ENCODE results near the gene PDP2.

PDP2 gene

GRCh38 chr16:66903544-66904427, 23.5 kb downstream of the PDP2 start:
- no peak for DNase-seq (ENCODE audit: low spot score)

DNA sequence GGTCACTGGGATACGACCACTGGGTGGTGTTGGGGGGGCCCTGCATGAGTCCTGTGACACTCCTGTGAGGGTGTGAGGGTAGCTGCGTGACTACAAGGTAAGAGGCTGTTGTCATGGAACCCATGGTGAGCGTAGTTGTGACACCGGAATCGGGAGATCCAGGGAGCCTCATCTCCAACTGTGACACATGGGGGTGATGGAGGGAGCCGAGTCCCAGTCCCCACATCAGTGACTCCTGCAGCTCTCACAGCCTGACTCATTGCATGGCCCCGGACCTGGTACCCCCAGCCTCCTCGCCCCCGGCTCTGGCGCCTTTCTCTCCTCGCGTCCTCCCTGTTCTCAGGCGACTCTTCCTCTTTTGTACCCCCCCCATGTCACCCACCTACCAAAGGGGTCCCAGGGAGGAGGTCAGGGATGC, 24.1 kb downstream of the PDP2 start:
- no peak for DNase-seq (ENCODE audit: low spot score)

DNA sequence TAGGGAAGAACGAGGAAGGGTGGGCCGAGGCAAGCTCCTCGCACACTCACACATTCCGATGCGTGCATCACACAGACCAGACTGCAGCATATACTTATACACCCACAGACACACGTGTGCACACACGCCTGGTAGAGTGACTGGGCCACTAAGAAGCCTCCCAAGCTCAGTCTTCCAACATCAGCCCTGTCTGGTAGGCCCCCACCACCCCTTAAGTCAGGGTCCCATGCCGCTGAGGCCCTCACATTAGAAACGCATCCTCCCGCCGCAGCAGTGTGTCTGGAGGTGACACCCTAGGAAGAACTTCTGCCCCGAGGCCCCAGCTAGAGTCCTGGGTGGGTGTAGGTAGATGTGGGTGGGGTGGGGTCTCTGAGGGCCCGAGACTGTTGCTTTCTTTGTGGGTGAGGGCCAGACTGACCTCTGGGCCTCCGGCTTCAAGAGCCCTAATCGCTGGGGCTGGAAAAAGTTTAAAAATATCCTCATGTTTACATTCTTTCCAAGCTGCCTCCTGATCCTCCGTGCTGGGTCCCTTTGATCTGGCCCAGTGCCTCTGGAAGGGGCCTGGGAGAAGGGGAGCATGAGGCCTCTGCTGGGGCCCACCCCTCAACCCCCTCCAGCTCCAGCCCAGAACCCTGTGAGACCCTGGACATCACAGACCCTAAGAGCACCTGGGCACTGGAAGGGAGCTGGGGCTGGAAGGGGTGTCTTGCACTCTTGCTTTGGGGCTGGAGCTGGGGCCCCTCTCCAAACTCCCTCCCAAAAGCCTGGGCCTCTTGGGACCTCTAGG, 24.7 kb downstream of the PDP2 start:
- DNase-seq (ENCODE audit: low spot score): no peak

GRCh38 chr16:66905633-66906539, 25.6 kb downstream of the PDP2 start:
- no peak for DNase-seq (ENCODE audit: low spot score)

GRCh38 chr16:66906916-66907836, 26.9 kb downstream of the PDP2 start:
- no peak for DNase-seq (ENCODE audit: low spot score)

DNA sequence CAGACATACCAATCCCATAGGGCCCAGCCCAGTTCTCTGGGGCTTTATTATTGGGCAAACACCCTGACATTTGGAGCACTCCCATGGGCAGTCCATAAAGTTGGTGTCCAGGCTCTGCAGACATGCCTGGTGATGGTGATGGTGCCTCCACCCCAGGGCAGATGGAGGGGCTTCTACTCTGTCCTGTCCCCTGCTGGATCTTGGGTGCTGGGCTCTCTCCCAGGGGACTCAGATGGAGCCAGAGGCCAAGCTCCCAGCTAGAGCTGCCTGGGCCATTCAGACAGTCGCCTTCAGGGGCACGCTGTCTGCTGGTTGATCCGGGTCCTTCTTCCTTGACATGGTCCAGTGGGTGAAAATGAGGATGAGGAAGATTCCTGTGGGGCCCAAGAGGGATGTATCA, 27.8 kb downstream of the PDP2 start:
- no peak for DNase-seq (ENCODE audit: low spot score)

GRCh38 chr16:66908762-66909559, 28.6 kb downstream of the PDP2 start:
- DNase-seq (ENCODE audit: low spot score): no peak

GRCh38 chr16:66910175-66910940, 30.0 kb downstream of the PDP2 start:
- DNase-seq (ENCODE audit: low spot score): no peak

GRCh38 chr16:66911112-66911511, 30.8 kb downstream of the PDP2 start:
- DNase-seq (ENCODE audit: low spot score): no peak

GRCh38 chr16:66911801-66912200, 31.5 kb downstream of the PDP2 start:
- DNase-seq (ENCODE audit: low spot score): no peak

- no peak for DNase-seq (ENCODE audit: low spot score)
These were observed 32.8 kb downstream of the PDP2 start for GRCh38 chr16:66913081-66913480.

- no peak for DNase-seq (ENCODE audit: low spot score)
These were observed 33.4 kb downstream of the PDP2 start for GRCh38 chr16:66913711-66914110.

GRCh38 chr16:66914541-66914940, 34.2 kb downstream of the PDP2 start:
- DNase-seq (ENCODE audit: low spot score): no peak

DNA sequence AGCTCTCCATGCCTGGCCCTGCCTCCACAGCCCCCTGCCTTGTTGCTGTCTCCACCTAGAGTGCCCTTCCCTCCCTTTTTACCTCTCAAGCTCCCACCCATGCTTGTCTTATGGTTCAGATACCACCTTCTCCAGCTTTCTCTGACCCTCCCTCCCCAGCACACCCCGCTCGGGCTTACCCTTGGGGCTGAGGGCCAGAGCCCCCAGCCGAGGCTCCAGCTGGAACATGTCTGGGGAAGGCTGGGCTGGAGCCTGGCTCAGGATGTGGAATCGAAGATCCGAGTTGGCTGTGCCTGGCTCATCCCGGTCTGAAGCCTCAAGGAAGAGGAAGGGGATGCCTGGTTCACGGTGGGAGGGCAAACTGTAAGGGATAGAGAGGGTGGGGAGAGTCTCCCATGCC, 34.7 kb downstream of the PDP2 start:
- no peak for DNase-seq (ENCODE audit: low spot score)

GRCh38 chr16:66916518-66916917, 36.2 kb downstream of the PDP2 start:
- DNase-seq (ENCODE audit: low spot score): no peak

GRCh38 chr16:66917741-66918140, 37.4 kb downstream of the PDP2 start:
- no peak for DNase-seq (ENCODE audit: low spot score)

- DNase-seq (ENCODE audit: low spot score): no peak
These were observed 38.0 kb downstream of the PDP2 start for GRCh38 chr16:66918355-66918754.

GRCh38 chr16:66918803-66919568, 38.7 kb downstream of the PDP2 start, which contains the start of gene CDH16:
TSS of gene CDH16 (minus strand) at chr16:66918885. CDS start at chr16:66918065, 820 bp downstream.
- no peak for DNase-seq (ENCODE audit: low spot score)
